ENCODE data around the gene CYP3A5.
"Not testable (repeated sequence)": the region's sequence is repeated elsewhere in the genome, so short reads cannot be mapped to it uniquely, and the experiment has no call there.

GRCh38 chr7:99723201-99723600 lies 43.4 kb upstream of the CYP3A5 start:
- TF ChIP-seq CTCF (IDR thresholded peaks at IDR 0.05; ENCODE audit: insufficient read depth, low read length); POLR2AphosphoS5 (IDR thresholded peaks at IDR 0.05; ENCODE audit: low read depth); REST (IDR thresholded peaks at IDR 0.05; ENCODE audit: insufficient replicate concordance, low read depth); GABPA (IDR thresholded peaks at IDR 0.05; ENCODE audit: low read depth); SPI1 (IDR thresholded peaks at IDR 0.05; ENCODE audit: borderline replicate concordance, low read depth): not testable (repeated sequence)
